ENCODE results near the gene CNPY4.

The CNPY4 gene

DNA sequence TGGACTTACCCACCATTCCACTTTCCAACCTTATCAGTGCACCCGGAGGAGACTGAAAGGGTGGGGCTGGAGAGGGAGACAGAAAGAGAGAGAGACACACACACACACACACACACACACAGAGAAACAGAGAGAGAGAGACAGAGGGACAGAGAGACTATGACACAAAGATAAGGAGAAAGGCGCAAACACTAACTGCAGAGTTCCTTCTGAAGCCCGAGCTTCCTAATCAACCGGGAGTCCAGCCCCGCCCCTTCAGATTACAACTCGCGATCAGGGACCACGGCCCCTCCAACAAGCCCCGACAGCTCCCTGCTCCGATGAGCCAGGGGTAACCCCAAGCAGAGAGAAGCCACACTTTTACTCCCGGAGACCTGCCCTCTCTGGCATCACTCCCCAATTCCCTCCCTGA is 48.5 kb downstream of the CNPY4 start:
- DNase-seq (ENCODE audit: low spot score) = no peak

DNA sequence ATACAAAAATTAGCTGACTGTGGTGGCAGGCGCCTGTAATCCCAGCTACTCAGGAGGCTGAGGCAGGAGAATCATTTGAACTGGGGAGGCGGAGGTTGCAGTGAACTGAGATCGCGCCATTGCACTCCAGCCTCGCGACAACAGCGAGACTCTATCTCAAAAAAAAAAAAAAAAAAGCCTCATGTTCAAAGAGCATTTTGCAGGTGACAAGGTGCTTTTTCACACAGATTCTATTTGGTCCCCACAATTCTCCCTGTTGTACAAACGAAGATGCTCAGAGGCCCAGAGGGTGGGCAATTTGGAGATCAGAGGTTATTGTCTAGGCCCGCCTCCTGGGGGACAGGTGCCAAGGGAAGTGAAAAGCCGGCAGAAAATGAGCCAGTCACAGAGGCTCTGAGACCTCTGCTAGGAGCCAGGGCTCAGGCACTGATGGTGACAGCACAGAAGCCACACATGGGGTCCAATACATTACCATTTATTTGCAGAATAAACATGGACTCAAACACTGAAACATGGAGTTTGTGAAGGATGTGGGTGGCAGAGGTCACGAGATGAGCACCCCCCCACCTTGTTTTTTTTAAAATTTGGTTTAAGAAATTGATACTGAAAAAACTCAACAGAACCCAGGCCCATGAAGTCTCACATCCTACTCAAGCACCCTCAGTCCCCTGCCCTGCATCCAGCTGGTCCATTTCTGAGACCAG is 49.9 kb downstream of the CNPY4 start:
- no peak for DNase-seq (ENCODE audit: low spot score)

DNA sequence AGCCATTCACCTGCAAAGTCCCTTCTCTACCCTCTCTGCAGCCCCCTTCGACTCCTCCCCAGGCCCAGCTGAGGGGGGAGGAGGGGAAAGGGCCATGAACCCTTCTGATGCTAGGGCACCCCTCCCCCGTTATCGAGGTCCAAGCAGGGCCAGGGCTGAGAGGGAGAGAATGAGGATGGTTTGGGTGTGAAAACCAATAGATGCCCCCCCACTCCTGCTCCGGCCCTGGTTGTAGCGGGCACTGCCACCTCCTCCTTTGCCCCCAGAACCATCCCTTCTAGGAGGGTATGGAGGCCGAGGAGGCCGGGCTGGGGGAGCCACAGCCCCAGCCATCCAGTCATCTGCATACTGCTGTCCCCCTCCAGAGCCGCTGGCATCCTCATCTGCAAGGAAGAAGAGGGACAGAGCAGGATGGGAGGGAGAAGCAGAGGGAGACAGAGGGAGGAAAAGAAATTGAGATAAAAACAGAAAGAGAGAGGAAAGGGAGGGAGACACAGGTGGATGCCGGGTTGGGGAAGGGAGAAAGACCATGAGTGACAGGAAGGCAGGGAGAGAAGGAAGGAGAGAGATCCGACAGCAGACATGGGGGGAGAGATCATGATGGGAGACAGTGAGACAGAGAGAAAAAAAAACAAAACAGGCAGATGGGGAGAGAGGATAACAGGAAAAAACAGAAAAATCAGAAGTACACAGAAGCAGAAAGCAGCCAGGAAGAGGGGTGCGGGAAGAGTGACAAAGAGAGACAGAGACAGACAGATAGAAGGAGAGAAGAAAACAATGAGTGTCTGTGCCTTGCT is 50.9 kb downstream of the CNPY4 start:
- no peak for DNase-seq (ENCODE audit: low spot score)

GRCh38 chr7:100171087-100171681 is 51.8 kb downstream of the CNPY4 start:
- DNase-seq (ENCODE audit: low spot score) = peak; percentile 49

DNA sequence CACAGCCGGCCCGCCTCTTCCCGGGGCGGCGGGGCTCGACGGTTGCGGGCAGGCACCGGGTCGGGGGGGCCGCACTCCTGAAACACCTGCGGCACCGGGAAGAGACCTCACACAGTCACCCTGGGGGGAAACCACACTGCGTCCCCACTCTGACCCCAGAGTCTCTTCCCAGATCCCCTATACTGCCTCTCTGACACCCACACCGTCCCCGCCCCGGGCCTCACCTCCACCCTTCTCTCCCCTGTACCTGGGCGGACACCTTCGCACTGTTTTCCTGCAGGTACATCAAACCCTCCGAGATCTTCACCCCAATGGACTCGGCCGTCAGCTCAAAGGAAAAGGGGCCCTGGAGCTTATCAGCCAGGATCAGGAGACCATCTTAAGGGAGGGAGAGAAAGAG is 52.4 kb downstream of the CNPY4 start:
- no peak for DNase-seq (ENCODE audit: low spot score)

- DNase-seq (ENCODE audit: low spot score) = no peak
These were observed 54.5 kb downstream of the CNPY4 start for GRCh38 chr7:100173806-100174495.

DNA sequence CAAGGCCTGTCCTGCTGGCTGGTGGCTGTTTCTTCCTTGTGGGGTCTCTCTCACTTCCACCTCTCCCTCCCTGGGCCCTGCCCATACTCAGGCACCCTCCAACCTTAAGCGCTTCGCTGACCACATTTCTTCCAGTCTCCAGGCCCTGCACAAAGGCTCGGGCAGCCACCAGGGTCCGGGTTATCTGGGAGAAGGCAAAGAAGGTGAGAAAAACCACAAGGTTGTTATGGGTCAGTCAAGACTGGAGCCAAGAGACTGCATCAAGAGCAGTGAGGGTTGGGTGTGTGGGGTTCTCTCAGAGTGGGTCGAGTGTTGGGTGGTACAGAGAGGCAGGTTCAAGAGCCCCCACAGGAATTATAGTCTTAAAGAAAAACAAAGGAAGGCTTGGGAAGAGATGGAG is 55.1 kb downstream of the CNPY4 start:
- DNase-seq (ENCODE audit: low spot score) = no peak
